WTC11 (cell line): ENCODE measurements around the gene TLE5. TPM values are rescaled to one million over a fixed set of nuclear protein-coding genes. Genes with fewer than 3 reads are reported as not detected.
A peak's percentile ranks its signal among the peaks of the same experiment; 100 is the strongest.

ENCODE experiments used
- ATAC-seq: fragments of 200-7000 bp; cut with Tn5 transposase; 2 replicates; pipeline ENCODE4 v1.10.0; 2021; ENCODE audit warnings: mild to moderate bottlenecking, moderate library complexity
- CTCF ChIA-PET: fragments of 300-600 bp; sonication (Branson Sonifier 250); formaldehyde crosslinking; loops from one replicate; lab custom pipeline; 2021; ENCODE audit warnings: antibody characterized with exemption; lab: Charles Lee
- POLR2A ChIA-PET: fragments of 350-600 bp; sonication (Branson Sonifier 250); formaldehyde crosslinking; loops from one replicate; lab custom pipeline; 2021; ENCODE audit warnings: antibody characterized with exemption; lab: Charles Lee
- DNase-seq: peaks from one replicate; pipeline ENCODE4 v3.0.0; 2021; ENCODE audit warnings: low spot score
- H3K27ac Mint-ChIP-seq: 2 replicates; pipeline ENCODE4 v1.8.0; 2021; ENCODE audit warnings: mixed read lengths
- H3K27me3 Mint-ChIP-seq: 2 replicates; pipeline ENCODE4 v1.8.0; 2021; ENCODE audit warnings: low read depth, mild to moderate bottlenecking, moderate library complexity, mixed read lengths
- H3K36me3 Mint-ChIP-seq: 2 replicates; pipeline ENCODE4 v1.8.0; 2021; ENCODE audit warnings: mixed read lengths
- H3K4me1 Mint-ChIP-seq: 2 replicates; pipeline ENCODE4 v1.8.0; 2022; ENCODE audit warnings: mixed read lengths
- H3K4me3 Mint-ChIP-seq: 2 replicates; pipeline ENCODE4 v1.8.0; 2021; ENCODE audit warnings: mild to moderate bottlenecking, moderate library complexity, mixed read lengths
- H3K9me3 Mint-ChIP-seq: 2 replicates; pipeline ENCODE4 v1.8.0; 2021; ENCODE audit warnings: mixed read lengths
- CREM ChIP-seq: sonication (generic); formaldehyde crosslinking; IDR thresholded peaks from 2 replicates; pipeline ENCODE4 v1.8.1; 2022; ENCODE audit warnings: mild to moderate bottlenecking, missing genetic modification reagents, moderate library complexity
- E2F4 ChIP-seq: sonication (generic); formaldehyde crosslinking; IDR thresholded peaks from 2 replicates; pipeline ENCODE4 v1.8.1; 2022; ENCODE audit warnings: low read depth, mild to moderate bottlenecking, moderate library complexity, missing genetic modification reagents, borderline replicate concordance
- ERG ChIP-seq: fragments of 250-450 bp; sonication (Bioruptor Pico); IDR thresholded peaks from 2 replicates; pipeline ENCODE4 v1.8.0; 2021; ENCODE audit warnings: mild to moderate bottlenecking
- FOXK1 ChIP-seq: sonication (generic); formaldehyde crosslinking; IDR thresholded peaks from 2 replicates; pipeline ENCODE4 v1.8.0; 2022; ENCODE audit warnings: mild to moderate bottlenecking, moderate library complexity, missing genetic modification reagents
- FOXP4 ChIP-seq: sonication (generic); formaldehyde crosslinking; IDR thresholded peaks from 2 replicates; pipeline ENCODE4 v1.8.0; 2022; ENCODE audit warnings: mild to moderate bottlenecking, missing genetic modification reagents
- GRHL2 ChIP-seq: fragments of 250-450 bp; sonication (Bioruptor Pico); IDR thresholded peaks from 2 replicates; pipeline ENCODE4 v1.8.0; 2022; ENCODE audit warnings: mild to moderate bottlenecking, moderate library complexity; ENCODE audit not compliant: insufficient replicate concordance, severe bottlenecking
- KAT7 ChIP-seq: sonication (generic); formaldehyde crosslinking; IDR thresholded peaks from 2 replicates; pipeline ENCODE4 v1.8.1; 2023; ENCODE audit warnings: missing genetic modification reagents, mild to moderate bottlenecking, borderline replicate concordance
- NFE2L1 ChIP-seq: sonication (generic); formaldehyde crosslinking; IDR thresholded peaks from 2 replicates; pipeline ENCODE4 v1.8.1; 2023; ENCODE audit warnings: missing genetic modification reagents
- NR3C1 ChIP-seq: sonication (generic); formaldehyde crosslinking; conservative IDR thresholded peaks from 2 replicates; pipeline ENCODE4 v1.8.1; 2023; ENCODE audit warnings: low read depth, mild to moderate bottlenecking, missing genetic modification reagents
- RELA ChIP-seq: sonication (generic); formaldehyde crosslinking; IDR thresholded peaks from 2 replicates; pipeline ENCODE4 v1.8.1; 2022; ENCODE audit warnings: missing genetic modification reagents, mild to moderate bottlenecking, borderline replicate concordance
- RORB ChIP-seq: fragments of 250-450 bp; sonication (Bioruptor Pico); IDR thresholded peaks from 2 replicates; pipeline ENCODE4 v1.9.0; 2021; ENCODE audit warnings: mild to moderate bottlenecking
- SOX15 ChIP-seq: fragments of 250-450 bp; sonication (Bioruptor Pico); IDR thresholded peaks from 2 replicates; pipeline ENCODE4 v1.9.0; 2021; ENCODE audit warnings: mild to moderate bottlenecking
- STAT6 ChIP-seq: sonication (generic); formaldehyde crosslinking; conservative IDR thresholded peaks from 2 replicates; pipeline ENCODE4 v1.8.1; 2023; ENCODE audit warnings: mild to moderate bottlenecking, low read depth, missing genetic modification reagents, moderate library complexity
- TEAD4 ChIP-seq: sonication (generic); formaldehyde crosslinking; IDR thresholded peaks from 2 replicates; pipeline ENCODE4 v1.8.0; 2022; ENCODE audit warnings: mild to moderate bottlenecking, missing genetic modification reagents
- USF1 ChIP-seq: sonication (generic); formaldehyde crosslinking; IDR thresholded peaks from 2 replicates; pipeline ENCODE4 v1.8.0; 2022; ENCODE audit warnings: mild to moderate bottlenecking, missing genetic modification reagents
- total RNA-seq: library from RNA; stranded (reverse); gene quantifications from 3 replicates; pipeline ENCODE4 v1.2.3, GENCODE V29; 2021
- TF ChIP-seq, protein P1 (sequence below): sonication (generic); formaldehyde crosslinking; IDR thresholded peaks from 2 replicates; pipeline ENCODE4 v1.8.1; 2022; ENCODE audit warnings: mild to moderate bottlenecking, moderate library complexity, missing genetic modification reagents
- TF ChIP-seq, protein P2 (sequence below): sonication (generic); formaldehyde crosslinking; IDR thresholded peaks from 2 replicates; pipeline ENCODE4 v1.8.1; 2022; ENCODE audit warnings: missing genetic modification reagents, borderline replicate concordance
- TF ChIP-seq, protein P3 (sequence below): sonication (generic); formaldehyde crosslinking; IDR thresholded peaks from 2 replicates; pipeline ENCODE4 v1.8.0; 2022; ENCODE audit warnings: missing genetic modification reagents
- TF ChIP-seq, protein P4 (sequence below): sonication (generic); formaldehyde crosslinking; IDR thresholded peaks from 2 replicates; pipeline ENCODE4 v1.8.0; 2023; ENCODE audit warnings: missing genetic modification reagents

Gene TLE5
- total RNA-seq, 1 experiment from 2014 or later = 246 TPM

- DNase-seq = no peak
- peak overlapping the region; percentile 45 for H3K27ac Mint-ChIP-seq
- no peaks in the 10 kb centered on the region for H3K9me3 Mint-ChIP-seq
- ChIA-PET POLR2A (no interaction called here), CTCF (interaction anchor here (0.6 to 3.0 kb wide), 4 partner anchors 11 to 126 kb away, joined by 3 to 23 read pairs (median 4); no protein-coding TSS in a partner anchor)
- H3K36me3 Mint-ChIP-seq = no peaks in the 10 kb centered on the region
- no peak for ATAC-seq
- H3K4me1 Mint-ChIP-seq = peaks cover 14% of the 10 kb centered on the region
- TF ChIP-seq GRHL2 (CRISPR knock-in tag) (no peak), RORB (CRISPR knock-in tag) (no peak), KAT7 (no peak), FOXP4 (CRISPR knock-in tag) (no peak), ERG (CRISPR knock-in tag) (no peak), NR3C1 (CRISPR knock-in tag) (no peak), NFE2L1 (no peak), STAT6 (CRISPR knock-in tag) (no peak), USF1 (CRISPR knock-in tag) (no peak), RELA (CRISPR knock-in tag) (no peak), CREM (CRISPR knock-in tag) (no peak), E2F4 (CRISPR knock-in tag) (no peak), SOX15 (CRISPR knock-in tag) (no peak), FOXK1 (CRISPR knock-in tag) (no peak), TEAD4 (CRISPR knock-in tag) (no peak)
- TF ChIP-seq, protein P1, sequence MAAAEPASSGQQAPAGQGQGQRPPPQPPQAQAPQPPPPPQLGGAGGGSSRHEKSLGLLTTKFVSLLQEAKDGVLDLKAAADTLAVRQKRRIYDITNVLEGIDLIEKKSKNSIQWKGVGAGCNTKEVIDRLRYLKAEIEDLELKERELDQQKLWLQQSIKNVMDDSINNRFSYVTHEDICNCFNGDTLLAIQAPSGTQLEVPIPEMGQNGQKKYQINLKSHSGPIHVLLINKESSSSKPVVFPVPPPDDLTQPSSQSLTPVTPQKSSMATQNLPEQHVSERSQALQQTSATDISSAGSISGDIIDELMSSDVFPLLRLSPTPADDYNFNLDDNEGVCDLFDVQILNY (CRISPR knock-in tag) = no peak
- TF ChIP-seq, protein P2, sequence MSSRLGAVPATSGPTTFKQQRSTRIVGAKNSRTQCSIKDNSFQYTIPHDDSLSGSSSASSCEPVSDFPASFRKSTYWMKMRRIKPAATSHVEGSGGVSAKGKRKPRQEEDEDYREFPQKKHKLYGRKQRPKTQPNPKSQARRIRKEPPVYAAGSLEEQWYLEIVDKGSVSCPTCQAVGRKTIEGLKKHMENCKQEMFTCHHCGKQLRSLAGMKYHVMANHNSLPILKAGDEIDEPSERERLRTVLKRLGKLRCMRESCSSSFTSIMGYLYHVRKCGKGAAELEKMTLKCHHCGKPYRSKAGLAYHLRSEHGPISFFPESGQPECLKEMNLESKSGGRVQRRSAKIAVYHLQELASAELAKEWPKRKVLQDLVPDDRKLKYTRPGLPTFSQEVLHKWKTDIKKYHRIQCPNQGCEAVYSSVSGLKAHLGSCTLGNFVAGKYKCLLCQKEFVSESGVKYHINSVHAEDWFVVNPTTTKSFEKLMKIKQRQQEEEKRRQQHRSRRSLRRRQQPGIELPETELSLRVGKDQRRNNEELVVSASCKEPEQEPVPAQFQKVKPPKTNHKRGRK (CRISPR knock-in tag) = no peak
- TF ChIP-seq, protein P3, sequence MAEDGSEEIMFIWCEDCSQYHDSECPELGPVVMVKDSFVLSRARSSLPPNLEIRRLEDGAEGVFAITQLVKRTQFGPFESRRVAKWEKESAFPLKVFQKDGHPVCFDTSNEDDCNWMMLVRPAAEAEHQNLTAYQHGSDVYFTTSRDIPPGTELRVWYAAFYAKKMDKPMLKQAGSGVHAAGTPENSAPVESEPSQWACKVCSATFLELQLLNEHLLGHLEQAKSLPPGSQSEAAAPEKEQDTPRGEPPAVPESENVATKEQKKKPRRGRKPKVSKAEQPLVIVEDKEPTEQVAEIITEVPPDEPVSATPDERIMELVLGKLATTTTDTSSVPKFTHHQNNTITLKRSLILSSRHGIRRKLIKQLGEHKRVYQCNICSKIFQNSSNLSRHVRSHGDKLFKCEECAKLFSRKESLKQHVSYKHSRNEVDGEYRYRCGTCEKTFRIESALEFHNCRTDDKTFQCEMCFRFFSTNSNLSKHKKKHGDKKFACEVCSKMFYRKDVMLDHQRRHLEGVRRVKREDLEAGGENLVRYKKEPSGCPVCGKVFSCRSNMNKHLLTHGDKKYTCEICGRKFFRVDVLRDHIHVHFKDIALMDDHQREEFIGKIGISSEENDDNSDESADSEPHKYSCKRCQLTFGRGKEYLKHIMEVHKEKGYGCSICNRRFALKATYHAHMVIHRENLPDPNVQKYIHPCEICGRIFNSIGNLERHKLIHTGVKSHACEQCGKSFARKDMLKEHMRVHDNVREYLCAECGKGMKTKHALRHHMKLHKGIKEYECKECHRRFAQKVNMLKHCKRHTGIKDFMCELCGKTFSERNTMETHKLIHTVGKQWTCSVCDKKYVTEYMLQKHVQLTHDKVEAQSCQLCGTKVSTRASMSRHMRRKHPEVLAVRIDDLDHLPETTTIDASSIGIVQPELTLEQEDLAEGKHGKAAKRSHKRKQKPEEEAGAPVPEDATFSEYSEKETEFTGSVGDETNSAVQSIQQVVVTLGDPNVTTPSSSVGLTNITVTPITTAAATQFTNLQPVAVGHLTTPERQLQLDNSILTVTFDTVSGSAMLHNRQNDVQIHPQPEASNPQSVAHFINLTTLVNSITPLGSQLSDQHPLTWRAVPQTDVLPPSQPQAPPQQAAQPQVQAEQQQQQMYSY = no peak
- TF ChIP-seq, protein P4, sequence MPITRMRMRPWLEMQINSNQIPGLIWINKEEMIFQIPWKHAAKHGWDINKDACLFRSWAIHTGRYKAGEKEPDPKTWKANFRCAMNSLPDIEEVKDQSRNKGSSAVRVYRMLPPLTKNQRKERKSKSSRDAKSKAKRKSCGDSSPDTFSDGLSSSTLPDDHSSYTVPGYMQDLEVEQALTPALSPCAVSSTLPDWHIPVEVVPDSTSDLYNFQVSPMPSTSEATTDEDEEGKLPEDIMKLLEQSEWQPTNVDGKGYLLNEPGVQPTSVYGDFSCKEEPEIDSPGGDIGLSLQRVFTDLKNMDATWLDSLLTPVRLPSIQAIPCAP (CRISPR knock-in tag) = no peak
- H3K27me3 Mint-ChIP-seq = no peaks in the 10 kb centered on the region
- H3K4me3 Mint-ChIP-seq = no peak overlapping the region
These were observed 35.2 kb upstream of the TLE5 start for GRCh38 chr19:3097442-3097871.
